ENCODE data around the gene FAM47E. TPM values are rescaled to one million over a fixed set of nuclear protein-coding genes. Genes with fewer than 3 reads are reported as not detected.

The FAM47E gene
- total and polyA plus RNA-seq, 9 of the 15 experiments (the other 6 are each of a cell fraction or from before 2014, with no cell fraction given): 3.7 to 15.6 (median 6.4) TPM

DNA sequence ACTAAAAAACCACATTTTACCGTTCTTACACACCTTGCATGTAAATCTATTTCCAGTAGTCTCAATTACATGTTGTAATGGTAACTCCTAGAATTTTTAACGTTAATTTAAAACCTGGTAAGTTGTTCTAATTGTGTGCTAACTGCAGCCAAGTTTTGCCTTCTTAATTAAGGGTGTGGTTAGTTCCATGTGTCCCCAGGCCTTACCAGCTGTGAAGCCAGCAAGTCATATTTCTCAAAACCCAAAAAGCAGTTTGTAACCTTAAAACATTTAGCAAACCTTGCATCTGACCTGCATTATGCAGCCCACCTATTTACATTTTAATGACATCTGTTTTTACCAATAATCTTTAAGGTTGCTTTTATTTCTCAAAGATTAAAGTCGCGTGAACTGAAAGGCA, 18.4 kb upstream of the FAM47E start (continued):
- TF ChIP-seq STAT5B (CRISPR knock-in tag; IDR thresholded peaks at IDR 0.05): no peak
- TF ChIP-seq KDM4B (IDR thresholded peaks at IDR 0.05; ENCODE audit: borderline replicate concordance in 2 of 2, low read depth in 1 of 2): no peak
- TF ChIP-seq MXI1 (IDR thresholded peaks at IDR 0.05; ENCODE audit: low read depth, low read length): no peak
- TF ChIP-seq DACH1 (IDR thresholded peaks at IDR 0.05; ENCODE audit: partially characterized antibody): peak; percentile 26
- TF ChIP-seq, protein P1, sequence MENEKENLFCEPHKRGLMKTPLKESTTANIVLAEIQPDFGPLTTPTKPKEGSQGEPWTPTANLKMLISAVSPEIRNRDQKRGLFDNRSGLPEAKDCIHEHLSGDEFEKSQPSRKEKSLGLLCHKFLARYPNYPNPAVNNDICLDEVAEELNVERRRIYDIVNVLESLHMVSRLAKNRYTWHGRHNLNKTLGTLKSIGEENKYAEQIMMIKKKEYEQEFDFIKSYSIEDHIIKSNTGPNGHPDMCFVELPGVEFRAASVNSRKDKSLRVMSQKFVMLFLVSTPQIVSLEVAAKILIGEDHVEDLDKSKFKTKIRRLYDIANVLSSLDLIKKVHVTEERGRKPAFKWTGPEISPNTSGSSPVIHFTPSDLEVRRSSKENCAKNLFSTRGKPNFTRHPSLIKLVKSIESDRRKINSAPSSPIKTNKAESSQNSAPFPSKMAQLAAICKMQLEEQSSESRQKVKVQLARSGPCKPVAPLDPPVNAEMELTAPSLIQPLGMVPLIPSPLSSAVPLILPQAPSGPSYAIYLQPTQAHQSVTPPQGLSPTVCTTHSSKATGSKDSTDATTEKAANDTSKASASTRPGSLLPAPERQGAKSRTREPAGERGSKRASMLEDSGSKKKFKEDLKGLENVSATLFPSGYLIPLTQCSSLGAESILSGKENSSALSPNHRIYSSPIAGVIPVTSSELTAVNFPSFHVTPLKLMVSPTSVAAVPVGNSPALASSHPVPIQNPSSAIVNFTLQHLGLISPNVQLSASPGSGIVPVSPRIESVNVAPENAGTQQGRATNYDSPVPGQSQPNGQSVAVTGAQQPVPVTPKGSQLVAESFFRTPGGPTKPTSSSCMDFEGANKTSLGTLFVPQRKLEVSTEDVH (IDR thresholded peaks at IDR 0.05; ENCODE audit: low read depth, partially characterized antibody): no peak
- no peak for TF ChIP-seq FOS (IDR thresholded peaks at IDR 0.05; ENCODE audit: extremely low read depth, insufficient read length)
- no peak for TF ChIP-seq ZNF217 (CRISPR knock-in tag; IDR thresholded peaks at IDR 0.05)
- TF ChIP-seq ZNF583 (CRISPR knock-in tag; IDR thresholded peaks at IDR 0.05): no peak
- no peak for TF ChIP-seq ZNF146 (CRISPR knock-in tag; IDR thresholded peaks at IDR 0.05; ENCODE audit: unreplicated experiment)
- TF ChIP-seq XRCC5 (IDR thresholded peaks at IDR 0.05; ENCODE audit: low read depth, low read length): no peak
- TF ChIP-seq L3MBTL2 (IDR thresholded peaks at IDR 0.05): peak; percentile 61
- TF ChIP-seq PHF20 (IDR thresholded peaks at IDR 0.05; ENCODE audit: partially characterized antibody): no peak
- no peak for TF ChIP-seq FUS (optimal IDR thresholded peaks at IDR 0.05; ENCODE audit: low read depth, low read length)
- TF ChIP-seq SIN3A (IDR thresholded peaks at IDR 0.05; ENCODE audit: borderline replicate concordance in 2 of 2, control insufficient read depth in 1 of 2, low read depth in 2 of 2, low read length in 2 of 2): peak in 1 of 2 experiments; percentile 58; a peak in 1 of 4 replicates
- TF ChIP-seq HDGF (IDR thresholded peaks at IDR 0.05): no peak
- TF ChIP-seq, protein P2, sequence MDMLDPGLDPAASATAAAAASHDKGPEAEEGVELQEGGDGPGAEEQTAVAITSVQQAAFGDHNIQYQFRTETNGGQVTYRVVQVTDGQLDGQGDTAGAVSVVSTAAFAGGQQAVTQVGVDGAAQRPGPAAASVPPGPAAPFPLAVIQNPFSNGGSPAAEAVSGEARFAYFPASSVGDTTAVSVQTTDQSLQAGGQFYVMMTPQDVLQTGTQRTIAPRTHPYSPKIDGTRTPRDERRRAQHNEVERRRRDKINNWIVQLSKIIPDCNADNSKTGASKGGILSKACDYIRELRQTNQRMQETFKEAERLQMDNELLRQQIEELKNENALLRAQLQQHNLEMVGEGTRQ (CRISPR knock-in tag; IDR thresholded peaks at IDR 0.05): no peak
- no peak for TF ChIP-seq ZBTB17 (CRISPR knock-in tag; IDR thresholded peaks at IDR 0.05)
- TF ChIP-seq, protein P3, sequence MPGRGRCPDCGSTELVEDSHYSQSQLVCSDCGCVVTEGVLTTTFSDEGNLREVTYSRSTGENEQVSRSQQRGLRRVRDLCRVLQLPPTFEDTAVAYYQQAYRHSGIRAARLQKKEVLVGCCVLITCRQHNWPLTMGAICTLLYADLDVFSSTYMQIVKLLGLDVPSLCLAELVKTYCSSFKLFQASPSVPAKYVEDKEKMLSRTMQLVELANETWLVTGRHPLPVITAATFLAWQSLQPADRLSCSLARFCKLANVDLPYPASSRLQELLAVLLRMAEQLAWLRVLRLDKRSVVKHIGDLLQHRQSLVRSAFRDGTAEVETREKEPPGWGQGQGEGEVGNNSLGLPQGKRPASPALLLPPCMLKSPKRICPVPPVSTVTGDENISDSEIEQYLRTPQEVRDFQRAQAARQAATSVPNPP (IDR thresholded peaks at IDR 0.05; ENCODE audit: borderline replicate concordance, insufficient read depth, insufficient read length): no peak
- TF ChIP-seq SRSF1 (IDR thresholded peaks at IDR 0.05; ENCODE audit: low read depth, low read length): no peak
- TF ChIP-seq GABPB2 (CRISPR knock-in tag; conservative IDR thresholded peaks at IDR 0.05): no peak
